ENCODE measurements around the gene MYB.

Gene MYB

GRCh38 chr6:135209803-135210202 is 28.7 kb downstream of the MYB start:
- no peak for TF ChIP-seq CTCF (IDR thresholded peaks at IDR 0.05)
- TF ChIP-seq ZFX (IDR thresholded peaks at IDR 0.05; ENCODE audit: borderline replicate concordance): no peak
- H3K27ac ChIP-seq: no peak overlapping the region

- TF ChIP-seq ZFX (IDR thresholded peaks at IDR 0.05; ENCODE audit: borderline replicate concordance) (no peak), CTCF (IDR thresholded peaks at IDR 0.05) (no peak)
Observed at GRCh38 chr6:135210632-135211305, 29.7 kb downstream of the MYB start.

GRCh38 chr6:135211306-135211702 is 30.2 kb downstream of the MYB start:
- H3K27ac ChIP-seq: 0 out of 2 replicates have a peak overlapping the region, but pooled peaks have one; percentile 1
- TF ChIP-seq CTCF (IDR thresholded peaks at IDR 0.05) (no peak), ZFX (IDR thresholded peaks at IDR 0.05; ENCODE audit: borderline replicate concordance) (no peak)

More at GRCh38 chr6:135210632-135211305, 29.7 kb downstream of the MYB start:
- H3K27ac ChIP-seq: 0 out of 2 replicates have a peak overlapping the region, but pooled peaks have one; percentile 1

GRCh38 chr6:135212020-135212806 is 31.1 kb downstream of the MYB start:
- TF ChIP-seq ZFX (IDR thresholded peaks at IDR 0.05; ENCODE audit: borderline replicate concordance) (no peak), CTCF (IDR thresholded peaks at IDR 0.05) (no peak)
- peak overlapping the region; percentile 22; the same call in 1 of the 2 replicates for H3K27ac ChIP-seq

- H3K27ac ChIP-seq: peak overlapping the region; percentile 22; the same call in 1 of the 2 replicates
- TF ChIP-seq ZFX (IDR thresholded peaks at IDR 0.05; ENCODE audit: borderline replicate concordance) (no peak), CTCF (IDR thresholded peaks at IDR 0.05) (no peak)
Observed at GRCh38 chr6:135212935-135213334, 31.8 kb downstream of the MYB start.

GRCh38 chr6:135213616-135214015 is 32.5 kb downstream of the MYB start:
- no peak for TF ChIP-seq ZFX (IDR thresholded peaks at IDR 0.05; ENCODE audit: borderline replicate concordance)
- no peak for TF ChIP-seq CTCF (IDR thresholded peaks at IDR 0.05)
- H3K27ac ChIP-seq: no peak overlapping the region

- no peak for TF ChIP-seq CTCF (IDR thresholded peaks at IDR 0.05)
- TF ChIP-seq ZFX (IDR thresholded peaks at IDR 0.05; ENCODE audit: borderline replicate concordance): no peak
- no peak overlapping the region for H3K27ac ChIP-seq
Observed at GRCh38 chr6:135215160-135215559, 34.1 kb downstream of the MYB start.
